Kidney epithelial cell (primary cell): ENCODE results near the gene WNT3A. TPM values are rescaled to one million over a fixed set of nuclear protein-coding genes. Genes with fewer than 3 reads are reported as not detected.

Source experiments
- DNase-seq: peaks from one replicate; pipeline ENCODE4 v3.0.0-alpha.2; 2010; ENCODE audit warnings: low read depth
- H3K27me3 ChIP-seq: 2 replicates; pipeline ENCODE4 v1.6.0; 2011; ENCODE audit warnings: low read length; ENCODE audit not compliant: control insufficient read depth, insufficient read depth
- H3K36me3 ChIP-seq: 2 replicates; pipeline ENCODE4 v1.5.1; 2011; ENCODE audit warnings: low read length; ENCODE audit not compliant: control insufficient read depth, insufficient read depth
- H3K4me3 ChIP-seq: 2 replicates; pipeline ENCODE4 v1.5.1; 2011; ENCODE audit warnings: low read depth, mild to moderate bottlenecking, control low read depth, low read length
- total RNA-seq: library from RNA; depleted of rRNA; stranded (reverse); fragments of >200 nt; gene quantifications from 2 replicates; pipeline ENCODE4 v1.2.3, GENCODE V29; 2015
- TF ChIP-seq, protein P1 (sequence below): IDR thresholded peaks from 2 replicates; pipeline ENCODE4 v1.5.1; 2011; ENCODE audit warnings: mild to moderate bottlenecking, moderate library complexity, low read length, control low read depth, inconsistent platforms; ENCODE audit not compliant: insufficient read depth, poor library complexity, severe bottlenecking

Gene WNT3A
- total RNA-seq, 1 donor from 2014 or later: not detected

GRCh38 chr1:228059634-228060457 lies 53.0 kb downstream of the WNT3A start:
- TF ChIP-seq, protein P1, sequence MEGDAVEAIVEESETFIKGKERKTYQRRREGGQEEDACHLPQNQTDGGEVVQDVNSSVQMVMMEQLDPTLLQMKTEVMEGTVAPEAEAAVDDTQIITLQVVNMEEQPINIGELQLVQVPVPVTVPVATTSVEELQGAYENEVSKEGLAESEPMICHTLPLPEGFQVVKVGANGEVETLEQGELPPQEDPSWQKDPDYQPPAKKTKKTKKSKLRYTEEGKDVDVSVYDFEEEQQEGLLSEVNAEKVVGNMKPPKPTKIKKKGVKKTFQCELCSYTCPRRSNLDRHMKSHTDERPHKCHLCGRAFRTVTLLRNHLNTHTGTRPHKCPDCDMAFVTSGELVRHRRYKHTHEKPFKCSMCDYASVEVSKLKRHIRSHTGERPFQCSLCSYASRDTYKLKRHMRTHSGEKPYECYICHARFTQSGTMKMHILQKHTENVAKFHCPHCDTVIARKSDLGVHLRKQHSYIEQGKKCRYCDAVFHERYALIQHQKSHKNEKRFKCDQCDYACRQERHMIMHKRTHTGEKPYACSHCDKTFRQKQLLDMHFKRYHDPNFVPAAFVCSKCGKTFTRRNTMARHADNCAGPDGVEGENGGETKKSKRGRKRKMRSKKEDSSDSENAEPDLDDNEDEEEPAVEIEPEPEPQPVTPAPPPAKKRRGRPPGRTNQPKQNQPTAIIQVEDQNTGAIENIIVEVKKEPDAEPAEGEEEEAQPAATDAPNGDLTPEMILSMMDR: no peak
- Histone ChIP-seq H3K27me3 (peaks cover 32% of the 10 kb centered on the region), H3K4me3 (peak overlapping the region; percentile 29), H3K36me3 (no peaks in the 10 kb centered on the region)
- no peak for DNase-seq

GRCh38 chr1:228060458-228061190 lies 53.8 kb downstream of the WNT3A start:
- Histone ChIP-seq H3K36me3 (no peaks in the 10 kb centered on the region), H3K27me3 (peaks cover 32% of the 10 kb centered on the region), H3K4me3 (peak overlapping the region; percentile 29)
- TF ChIP-seq, protein P1: peak; percentile 23
- DNase-seq: no peak

- no peak for DNase-seq
- H3K27me3 ChIP-seq: peaks cover 36% of the 10 kb centered on the region
- no peak overlapping the region for H3K4me3 ChIP-seq
- no peaks in the 10 kb centered on the region for H3K36me3 ChIP-seq
- TF ChIP-seq, protein P1: no peak
Measured at GRCh38 chr1:228061411-228062084, 54.8 kb downstream of the WNT3A start.

GRCh38 chr1:228062085-228062791 lies 55.4 kb downstream of the WNT3A start:
- H3K36me3 ChIP-seq: no peaks in the 10 kb centered on the region
- DNase-seq: no peak
- TF ChIP-seq, protein P1: no peak
- peaks cover 42% of the 10 kb centered on the region for H3K27me3 ChIP-seq
- no peak overlapping the region for H3K4me3 ChIP-seq

- Histone ChIP-seq H3K27me3 (peaks cover 43% of the 10 kb centered on the region), H3K36me3 (no peaks in the 10 kb centered on the region), H3K4me3 (no peak overlapping the region)
- TF ChIP-seq, protein P1: no peak
- no peak for DNase-seq
Measured at GRCh38 chr1:228062812-228063211, 56.0 kb downstream of the WNT3A start.
